ENCODE measurements around the gene TAGAP.

Gene TAGAP

GRCh38 chr6:159079367-159079766, 34.6 kb upstream of the TAGAP start:
- DNase-seq (ENCODE audit: low read depth) = no peak
- H3K4me3 ChIP-seq (ENCODE audit: low read depth, low read length) = no peak overlapping the region
- TF ChIP-seq CTCF (IDR thresholded peaks at IDR 0.05; ENCODE audit: low read depth, low read length, missing control alignments) = no peak
- in situ Hi-C loops (cut with HindIII; ENCODE audit: low sequenced_read_pairs) = no loop called here

- no peak for TF ChIP-seq CTCF (IDR thresholded peaks at IDR 0.05; ENCODE audit: low read depth, low read length, missing control alignments)
- no peak for DNase-seq (ENCODE audit: low read depth)
- no peak overlapping the region for H3K4me3 ChIP-seq (ENCODE audit: low read depth, low read length)
- in situ Hi-C loops (cut with HindIII; ENCODE audit: low sequenced_read_pairs) = no loop called here
These were observed 32.3 kb upstream of the TAGAP start for GRCh38 chr6:159077123-159077522.

GRCh38 chr6:159075506-159076228, 30.9 kb upstream of the TAGAP start:
- in situ Hi-C loops (cut with HindIII; ENCODE audit: low sequenced_read_pairs) = no loop called here
- H3K4me3 ChIP-seq (ENCODE audit: low read depth, low read length) = no peak overlapping the region
- no peak for TF ChIP-seq CTCF (IDR thresholded peaks at IDR 0.05; ENCODE audit: low read depth, low read length, missing control alignments)
- DNase-seq (ENCODE audit: low read depth) = no peak

GRCh38 chr6:159074876-159075275, 30.1 kb upstream of the TAGAP start:
- no peak for TF ChIP-seq CTCF (IDR thresholded peaks at IDR 0.05; ENCODE audit: low read depth, low read length, missing control alignments)
- no peak for DNase-seq (ENCODE audit: low read depth)
- in situ Hi-C loops (cut with HindIII; ENCODE audit: low sequenced_read_pairs) = no loop called here
- H3K4me3 ChIP-seq (ENCODE audit: low read depth, low read length) = no peak overlapping the region

GRCh38 chr6:159074120-159074684, 29.4 kb upstream of the TAGAP start:
- in situ Hi-C loops (cut with HindIII; ENCODE audit: low sequenced_read_pairs) = no loop called here
- DNase-seq (ENCODE audit: low read depth) = peak; percentile 9
- H3K4me3 ChIP-seq (ENCODE audit: low read depth, low read length) = peak overlapping the region; percentile 17
- TF ChIP-seq CTCF (IDR thresholded peaks at IDR 0.05; ENCODE audit: low read depth, low read length, missing control alignments) = no peak

GRCh38 chr6:159071843-159072769, 27.3 kb upstream of the TAGAP start:
- no peak for DNase-seq (ENCODE audit: low read depth)
- no peak for TF ChIP-seq CTCF (IDR thresholded peaks at IDR 0.05; ENCODE audit: low read depth, low read length, missing control alignments)
- in situ Hi-C loops (cut with HindIII; ENCODE audit: low sequenced_read_pairs) = no loop called here
- H3K4me3 ChIP-seq (ENCODE audit: low read depth, low read length) = no peak overlapping the region
